Activated CD4-positive, alpha-beta T cell treated with anti-CD3 and anti-CD28 coated beads, Interleukin-2, amount 10 ng/mL, durations not matched to agents 24 days and 14 days (primary cell): ENCODE data around the gene SRGN. TPM values are rescaled to one million over a fixed set of nuclear protein-coding genes. Genes with fewer than 3 reads are reported as not detected.

Source experiments
- DNase-seq: peaks from one replicate; pipeline ENCODE4 v3.0.0; 2022
- H3K27ac Mint-ChIP-seq: one replicate; pipeline ENCODE4 v1.8.0; 2022; ENCODE audit warnings: mild to moderate bottlenecking, mixed read lengths
- H3K27me3 Mint-ChIP-seq: one replicate; pipeline ENCODE4 v1.8.0; 2022; ENCODE audit warnings: mixed read lengths
- H3K36me3 Mint-ChIP-seq: one replicate; pipeline ENCODE4 v1.8.0; 2022; ENCODE audit warnings: low read depth, mild to moderate bottlenecking, mixed read lengths
- H3K4me1 Mint-ChIP-seq: one replicate; pipeline ENCODE4 v1.8.0; 2021; ENCODE audit warnings: mixed read lengths
- H3K4me3 Mint-ChIP-seq: one replicate; pipeline ENCODE4 v1.8.0; 2022; ENCODE audit warnings: mild to moderate bottlenecking, moderate library complexity, mixed read lengths
- H3K9me3 Mint-ChIP-seq: one replicate; pipeline ENCODE4 v1.8.0; 2021; ENCODE audit warnings: mixed read lengths
- intact Hi-C: fragments of 100-400 bp; cut with micrococcal nuclease; formaldehyde crosslinking; loops from one replicate; pipeline ENCODE4 v1.15.1; 2023
- total RNA-seq: library from RNA; stranded (reverse); gene quantifications from 2 replicates; pipeline ENCODE4 v1.2.3, GENCODE V29; 2022

Gene SRGN
- total RNA-seq, 1 donor from 2014 or later = 996 TPM

GRCh38 chr10:69068549-69068948, 19.4 kb upstream of the SRGN start:
- H3K4me3 Mint-ChIP-seq = no peak overlapping the region
- no peak overlapping the region for H3K27ac Mint-ChIP-seq
- peaks cover 30% of the 10 kb centered on the region for H3K4me1 Mint-ChIP-seq
- no peaks in the 10 kb centered on the region for H3K27me3 Mint-ChIP-seq
- DNase-seq = no peak
- H3K36me3 Mint-ChIP-seq = peaks cover 2% of the 10 kb centered on the region
- intact Hi-C loops = loop anchor here (5.0 kb wide), 1 partner anchor 41 kb away; no protein-coding TSS in a partner anchor
- peaks cover 4% of the 10 kb centered on the region for H3K9me3 Mint-ChIP-seq

- H3K27ac Mint-ChIP-seq = no peak overlapping the region
- DNase-seq = no peak
- no peaks in the 10 kb centered on the region for H3K27me3 Mint-ChIP-seq
- H3K4me1 Mint-ChIP-seq = peaks cover 32% of the 10 kb centered on the region
- peaks cover 2% of the 10 kb centered on the region for H3K36me3 Mint-ChIP-seq
- peaks cover 4% of the 10 kb centered on the region for H3K9me3 Mint-ChIP-seq
- intact Hi-C loops = loop anchor here (5.0 kb wide), 1 partner anchor 42 kb away; no protein-coding TSS in a partner anchor
- H3K4me3 Mint-ChIP-seq = no peak overlapping the region
These were observed 18.5 kb upstream of the SRGN start for GRCh38 chr10:69069090-69070042.

- intact Hi-C loops = no loop called here
- no peak for DNase-seq
- Mint-ChIP-seq H3K4me3 (no peak overlapping the region), H3K9me3 (peaks cover 4% of the 10 kb centered on the region), H3K4me1 (peaks cover 19% of the 10 kb centered on the region), H3K36me3 (peaks cover 2% of the 10 kb centered on the region), H3K27me3 (no peaks in the 10 kb centered on the region), H3K27ac (peak overlapping the region; percentile 56)
These were observed 17.0 kb upstream of the SRGN start for GRCh38 chr10:69070951-69071350.

- Mint-ChIP-seq H3K36me3 (no peaks in the 10 kb centered on the region), H3K27ac (no peak overlapping the region), H3K4me1 (peaks cover 14% of the 10 kb centered on the region), H3K27me3 (no peaks in the 10 kb centered on the region), H3K4me3 (no peak overlapping the region), H3K9me3 (no peaks in the 10 kb centered on the region)
- intact Hi-C loops = no loop called here
- no peak for DNase-seq
These were observed 16.3 kb upstream of the SRGN start for GRCh38 chr10:69071610-69072009.

GRCh38 chr10:69073026-69073425, 14.9 kb upstream of the SRGN start:
- Mint-ChIP-seq H3K27ac (peak overlapping the region; percentile 20), H3K9me3 (no peaks in the 10 kb centered on the region), H3K27me3 (no peaks in the 10 kb centered on the region), H3K4me1 (peaks cover 14% of the 10 kb centered on the region), H3K4me3 (no peak overlapping the region), H3K36me3 (no peaks in the 10 kb centered on the region)
- no peak for DNase-seq
- intact Hi-C loops = no loop called here

GRCh38 chr10:69073736-69074364, 14.1 kb upstream of the SRGN start:
- H3K4me1 Mint-ChIP-seq = peaks cover 14% of the 10 kb centered on the region
- no peaks in the 10 kb centered on the region for H3K27me3 Mint-ChIP-seq
- H3K4me3 Mint-ChIP-seq = no peak overlapping the region
- intact Hi-C loops = no loop called here
- H3K27ac Mint-ChIP-seq = no peak overlapping the region
- no peaks in the 10 kb centered on the region for H3K36me3 Mint-ChIP-seq
- no peak for DNase-seq
- H3K9me3 Mint-ChIP-seq = no peaks in the 10 kb centered on the region

- no peaks in the 10 kb centered on the region for H3K36me3 Mint-ChIP-seq
- no peaks in the 10 kb centered on the region for H3K27me3 Mint-ChIP-seq
- intact Hi-C loops = no loop called here
- H3K4me3 Mint-ChIP-seq = no peak overlapping the region
- H3K9me3 Mint-ChIP-seq = no peaks in the 10 kb centered on the region
- no peak for DNase-seq
- H3K4me1 Mint-ChIP-seq = peaks cover 14% of the 10 kb centered on the region
- no peak overlapping the region for H3K27ac Mint-ChIP-seq
These were observed 13.4 kb upstream of the SRGN start for GRCh38 chr10:69074532-69074931.

- Mint-ChIP-seq H3K4me1 (peaks cover 14% of the 10 kb centered on the region), H3K27me3 (no peaks in the 10 kb centered on the region), H3K9me3 (no peaks in the 10 kb centered on the region), H3K27ac (no peak overlapping the region), H3K36me3 (no peaks in the 10 kb centered on the region), H3K4me3 (no peak overlapping the region)
- intact Hi-C loops = no loop called here
- DNase-seq = no peak
These were observed 12.5 kb upstream of the SRGN start for GRCh38 chr10:69075431-69075830.

GRCh38 chr10:69078311-69078710, 9.6 kb upstream of the SRGN start:
- Mint-ChIP-seq H3K27ac (no peak overlapping the region), H3K4me3 (no peak overlapping the region), H3K4me1 (peaks cover 7% of the 10 kb centered on the region), H3K27me3 (no peaks in the 10 kb centered on the region), H3K36me3 (no peaks in the 10 kb centered on the region), H3K9me3 (no peaks in the 10 kb centered on the region)
- intact Hi-C loops = no loop called here
- no peak for DNase-seq

- no peak for DNase-seq
- no peak overlapping the region for H3K4me3 Mint-ChIP-seq
- peaks cover 2% of the 10 kb centered on the region for H3K4me1 Mint-ChIP-seq
- H3K9me3 Mint-ChIP-seq = no peaks in the 10 kb centered on the region
- intact Hi-C loops = no loop called here
- H3K27me3 Mint-ChIP-seq = no peaks in the 10 kb centered on the region
- H3K27ac Mint-ChIP-seq = no peak overlapping the region
- H3K36me3 Mint-ChIP-seq = no peaks in the 10 kb centered on the region
These were observed 7.7 kb upstream of the SRGN start for GRCh38 chr10:69080226-69080625.

- DNase-seq = peak; percentile 66
- Mint-ChIP-seq H3K36me3 (peaks cover 27% of the 10 kb centered on the region), H3K27ac (peak overlapping the region; percentile 96), H3K9me3 (peaks cover 2% of the 10 kb centered on the region), H3K27me3 (no peaks in the 10 kb centered on the region), H3K4me3 (peak overlapping the region; percentile 81), H3K4me1 (peaks cover 40% of the 10 kb centered on the region)
- intact Hi-C loops = loop anchor here (5.0 kb wide), 1 partner anchor 364 kb away; the partner anchor contains the start of gene CCAR1
These were observed 1.8 kb upstream of the SRGN start for GRCh38 chr10:69086001-69086509.

GRCh38 chr10:69088471-69088769, 517 bp downstream of the SRGN start:
- Mint-ChIP-seq H3K27me3 (no peaks in the 10 kb centered on the region), H3K36me3 (peaks cover 42% of the 10 kb centered on the region), H3K4me1 (peaks cover 54% of the 10 kb centered on the region), H3K27ac (peak overlapping the region; percentile 93), H3K9me3 (peaks cover 2% of the 10 kb centered on the region), H3K4me3 (peak overlapping the region; percentile 88)
- intact Hi-C loops = loop anchor here (2.0 to 5.0 kb wide), 2 partner anchors 188 to 366 kb away; partner anchors contain the start of genes CCAR1 and DDX50
- DNase-seq = peak; percentile 80

GRCh38 chr10:69088801-69089501, 1.0 kb downstream of the SRGN start:
- Mint-ChIP-seq H3K27ac (peak overlapping the region; percentile 100), H3K36me3 (peaks cover 46% of the 10 kb centered on the region), H3K4me1 (peaks cover 58% of the 10 kb centered on the region), H3K27me3 (no peaks in the 10 kb centered on the region), H3K4me3 (peak overlapping the region; percentile 88), H3K9me3 (peaks cover 2% of the 10 kb centered on the region)
- intact Hi-C loops = loop anchor here (2.0 to 5.0 kb wide), 2 partner anchors 188 to 367 kb away; partner anchors contain the start of genes CCAR1 and DDX50
- peak; percentile 90 for DNase-seq
